Right renal pelvis (tissue), 4 donors: Measurements from ENCODE around the gene ZBTB14. TPM values are rescaled to one million over a fixed set of nuclear protein-coding genes. Genes with fewer than 3 reads are reported as not detected.
A peak's percentile ranks its signal among the peaks of the same experiment; 100 is the strongest.

ENCODE experiments used
- DNase-seq, 4 donors: peaks; one replicate each; pipeline ENCODE4 v3.0.0-alpha.2; 2013; ENCODE audit warnings: low read depth in 4 of 4, low spot score in 3 of 4, missing footprints in 1 of 4
- polyA plus RNA-seq, 4 donors: library from polyadenylated mRNA; unstranded; fragments of 120-200 nt; gene quantifications; one replicate each; pipeline ENCODE4 v1.2.1, GENCODE V29; 2013; ENCODE audit not compliant: insufficient read length in 4 of 4

The ZBTB14 gene
- 10 to 100 TPM; 20.3 to 28.0 (median 25.9) TPM for polyA plus RNA-seq

DNA sequence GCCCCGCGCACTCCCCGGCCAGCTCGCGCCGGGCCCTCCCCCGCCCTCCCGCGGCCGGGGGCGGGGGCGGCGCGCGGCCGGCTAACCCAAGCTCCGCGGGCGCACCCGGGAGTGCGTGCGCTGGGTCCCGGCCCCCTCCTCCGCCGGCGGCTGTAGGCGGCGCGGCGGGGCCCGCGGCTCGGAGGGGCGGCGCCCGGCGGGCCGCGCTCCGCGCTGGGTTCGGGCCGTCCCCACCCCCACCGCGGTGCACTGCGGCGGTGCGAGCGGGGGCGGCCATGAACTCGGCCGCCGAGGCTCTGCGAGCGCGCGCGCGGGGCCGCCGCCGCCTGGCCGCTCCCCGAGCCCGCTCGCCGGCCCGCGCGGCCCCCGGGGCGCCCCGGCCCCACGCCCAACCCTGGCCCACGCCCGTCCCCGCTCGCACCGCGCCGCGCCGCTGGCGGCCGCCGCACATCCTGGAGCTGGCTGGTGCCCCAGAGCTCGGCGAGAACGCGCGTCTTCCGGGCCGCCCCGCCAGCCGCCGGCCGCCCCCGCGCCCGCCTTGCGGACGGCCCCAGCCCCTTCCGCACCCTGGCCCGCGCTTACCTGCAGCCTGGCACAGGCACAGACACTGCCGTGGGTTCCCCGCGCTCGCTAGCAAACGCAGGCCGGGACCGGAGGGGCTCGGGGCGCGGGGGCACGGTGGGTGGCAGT, at the start of gene ZBTB14:
Gene ZBTB14 (minus strand): TSS at position 496 of the 690 bp plus-strand sequence. CDS start 2,480 bp downstream, outside the sequence.
- DNase-seq = peak in 3 of 4 donors; percentile 23 to 69 (median 59)

DNA sequence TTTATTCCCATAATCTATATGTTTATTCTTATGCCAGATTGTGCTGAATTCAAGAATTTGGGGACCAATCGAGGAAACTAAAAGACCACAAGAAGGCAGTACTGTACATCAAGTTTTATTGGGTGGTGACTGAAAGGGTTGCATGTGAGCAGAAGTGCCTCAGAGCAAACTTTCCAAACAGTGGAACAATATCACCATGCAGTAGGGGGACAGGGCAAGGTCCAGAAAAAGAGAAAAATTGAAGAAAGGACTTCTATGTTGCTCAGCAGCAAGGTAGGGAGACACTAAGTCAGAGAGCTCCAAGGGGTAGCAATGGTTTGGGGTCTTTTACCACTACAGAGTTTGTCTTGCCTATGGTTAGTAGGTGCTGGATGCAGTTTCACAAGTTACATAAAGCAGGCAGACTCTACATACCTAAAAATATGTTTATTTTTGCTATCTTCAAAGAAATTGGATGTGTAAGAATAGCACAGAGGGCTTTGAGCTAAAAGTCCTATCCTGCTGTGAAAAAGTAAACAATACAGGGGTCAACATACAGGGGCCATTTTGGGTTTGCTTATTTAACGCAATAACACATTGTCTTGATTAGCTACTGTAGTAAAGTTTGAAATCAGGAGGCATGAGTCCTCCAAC, 43.8 kb upstream of the ZBTB14 start:
- no peak for DNase-seq

GRCh38 chr18:5334456-5335075, 39.0 kb upstream of the ZBTB14 start:
- DNase-seq = no peak

GRCh38 chr18:5318061-5318700, 22.7 kb upstream of the ZBTB14 start:
- no peak for DNase-seq

- DNase-seq = no peak
Measured at GRCh38 chr18:5317186-5317585, 21.7 kb upstream of the ZBTB14 start.

DNA sequence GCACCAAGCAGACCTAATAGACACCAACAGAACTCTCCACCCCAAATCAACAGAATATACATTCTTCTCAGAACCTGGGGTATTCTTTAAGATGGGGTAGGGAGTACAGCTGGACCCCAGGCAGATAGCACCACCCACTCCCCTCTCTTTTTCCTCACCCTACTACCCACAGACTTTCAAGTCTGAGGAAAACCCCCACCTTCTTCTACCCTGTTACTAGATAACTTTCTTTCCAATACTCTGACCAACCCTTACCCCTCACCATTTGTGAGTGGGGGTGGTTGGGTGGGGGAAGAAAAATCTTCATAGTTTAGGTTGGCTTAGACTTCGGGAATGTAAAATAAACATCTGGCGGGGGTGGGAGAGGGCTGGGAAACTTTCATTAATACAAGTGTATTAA, 20.3 kb upstream of the ZBTB14 start:
- no peak for DNase-seq

DNA sequence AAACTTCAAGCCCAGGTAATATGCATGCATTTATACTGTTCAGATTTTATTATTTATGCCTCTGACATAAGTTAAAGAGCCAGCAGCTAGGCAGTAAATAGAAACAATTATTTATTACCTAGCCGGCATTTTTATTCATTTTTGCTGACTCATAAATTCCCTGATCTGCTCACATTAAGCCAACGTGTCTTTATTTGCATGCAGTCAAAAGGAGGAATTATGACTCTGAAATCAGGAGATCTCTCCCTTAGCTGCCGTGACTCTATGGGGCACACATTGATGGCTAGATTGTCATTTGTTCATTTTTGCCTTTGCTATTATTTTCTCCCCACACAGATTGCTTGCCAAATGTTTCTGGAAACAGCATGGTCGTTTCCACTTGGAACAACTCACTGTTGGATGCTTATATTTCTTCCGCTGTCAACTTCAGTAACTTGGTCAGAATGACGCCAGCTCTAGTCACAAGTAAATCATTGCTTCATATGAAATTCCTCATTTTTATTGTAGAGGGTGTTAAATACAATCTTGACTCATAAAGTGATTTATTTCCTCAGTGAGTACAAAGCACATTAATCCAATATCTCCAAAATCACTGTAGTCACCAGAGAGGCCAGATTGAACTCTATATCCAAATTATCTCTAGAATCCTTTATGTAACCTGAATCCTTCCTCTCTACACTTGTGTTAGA, 15.9 kb upstream of the ZBTB14 start:
- no peak for DNase-seq

DNA sequence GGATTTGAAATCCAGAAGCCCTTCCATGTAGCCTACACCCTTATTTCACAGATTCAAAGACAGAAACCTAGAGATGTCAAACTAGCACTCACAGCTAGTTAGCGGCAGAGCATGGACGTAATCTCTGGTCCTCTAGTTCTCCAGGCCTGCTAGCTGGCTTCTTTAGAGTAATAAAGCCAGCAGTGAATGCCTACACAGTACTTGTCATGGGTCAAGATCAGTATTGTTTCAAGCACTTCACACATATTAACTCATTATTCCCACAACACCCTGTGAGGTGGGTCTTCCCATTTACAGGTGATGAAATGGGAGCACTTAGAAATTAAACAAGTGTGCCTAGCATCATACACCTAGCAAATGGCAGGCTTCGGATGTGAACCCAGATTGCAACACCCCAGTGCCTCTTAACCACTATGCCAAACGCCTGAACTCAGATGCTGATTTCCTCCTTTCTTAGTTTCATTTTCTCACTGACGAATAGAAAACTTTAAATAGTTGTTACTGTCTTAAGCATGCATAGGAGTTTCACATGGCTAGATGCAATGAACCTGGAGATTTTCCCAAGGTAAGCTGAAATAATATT, 14.5 kb upstream of the ZBTB14 start:
- no peak for DNase-seq

- no peak for DNase-seq
Measured at GRCh38 chr18:5305835-5306234, 10.3 kb upstream of the ZBTB14 start.

DNA sequence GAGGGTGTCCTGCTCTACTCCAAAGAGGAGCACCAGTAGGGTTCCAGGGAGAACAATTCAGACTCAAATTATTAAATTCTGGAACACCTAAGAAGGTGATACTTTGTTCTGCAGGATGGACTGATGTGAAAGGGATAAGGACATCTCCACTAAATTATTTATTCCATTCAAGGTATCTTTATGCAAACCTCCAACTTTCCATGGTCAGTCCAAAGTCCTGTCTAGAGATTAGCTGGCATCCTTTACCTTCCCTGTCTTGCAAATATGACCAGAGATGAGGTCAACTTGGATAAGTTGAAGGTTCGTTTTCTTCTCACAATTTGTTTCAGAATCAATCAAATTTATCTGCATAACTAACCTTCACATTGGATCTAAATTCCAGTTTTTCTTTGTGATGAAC, 8.7 kb upstream of the ZBTB14 start:
- no peak for DNase-seq

DNA sequence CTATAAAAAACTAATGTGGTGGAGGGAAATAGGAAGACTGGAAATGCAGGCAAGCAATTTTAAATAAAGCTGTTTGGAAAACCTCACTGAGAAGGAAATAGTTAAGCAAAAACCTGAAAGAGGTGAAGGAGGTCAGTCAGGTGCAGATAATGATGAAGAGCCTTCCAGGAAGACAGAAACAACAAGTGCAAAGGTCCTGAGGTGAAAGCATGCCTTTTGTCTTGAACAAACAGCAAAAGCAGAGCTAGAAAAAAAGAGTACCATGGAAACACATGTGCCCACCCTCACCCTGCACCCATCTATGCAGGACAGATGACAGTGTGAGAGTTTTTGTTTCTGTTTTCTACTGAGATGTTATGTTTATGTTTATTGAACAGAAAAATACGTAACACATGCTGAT, 8.1 kb upstream of the ZBTB14 start:
- DNase-seq = no peak

DNA sequence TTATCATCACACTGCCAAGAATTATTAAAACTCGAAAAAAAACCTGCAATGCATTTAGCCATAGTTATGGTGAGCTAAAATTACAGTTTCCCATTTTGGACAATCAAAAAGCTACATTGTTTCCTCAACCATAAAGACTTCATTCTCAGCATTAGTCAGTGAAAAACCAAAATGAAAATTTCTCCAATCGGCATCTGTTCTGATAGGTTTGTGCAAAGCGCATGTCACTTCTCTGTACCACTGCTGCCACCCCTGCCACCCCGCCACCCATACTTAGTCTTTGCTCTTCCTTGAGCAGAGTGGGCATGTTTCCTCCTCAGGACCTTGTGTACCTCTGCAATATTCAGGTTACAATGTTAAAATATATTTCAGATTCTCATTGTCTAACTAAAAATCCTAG, 7.1 kb upstream of the ZBTB14 start:
- no peak for DNase-seq

- DNase-seq = no peak
Measured at GRCh38 chr18:5300476-5301010, 5.0 kb upstream of the ZBTB14 start.

GRCh38 chr18:5298156-5298852, 2.8 kb upstream of the ZBTB14 start:
- no peak for DNase-seq

DNA sequence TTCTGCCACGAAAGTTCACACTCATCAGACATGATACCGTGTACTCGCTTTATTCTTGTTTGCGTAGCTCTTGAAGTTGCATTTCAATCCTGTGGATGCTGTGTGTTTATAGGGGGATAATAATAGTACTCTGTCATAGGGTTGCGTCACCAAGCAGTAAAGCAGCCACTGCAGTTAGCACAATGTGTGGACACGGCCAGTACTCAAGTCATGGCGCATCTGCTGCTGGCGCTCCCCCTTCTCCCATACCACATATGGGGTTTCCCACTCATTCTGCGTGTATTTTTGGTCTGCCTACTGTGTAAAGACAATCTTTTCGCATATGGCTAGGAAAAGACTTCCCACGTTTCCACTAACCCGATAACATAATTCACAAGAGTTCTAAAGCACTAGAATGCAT, 2.1 kb upstream of the ZBTB14 start:
- DNase-seq = no peak

DNA sequence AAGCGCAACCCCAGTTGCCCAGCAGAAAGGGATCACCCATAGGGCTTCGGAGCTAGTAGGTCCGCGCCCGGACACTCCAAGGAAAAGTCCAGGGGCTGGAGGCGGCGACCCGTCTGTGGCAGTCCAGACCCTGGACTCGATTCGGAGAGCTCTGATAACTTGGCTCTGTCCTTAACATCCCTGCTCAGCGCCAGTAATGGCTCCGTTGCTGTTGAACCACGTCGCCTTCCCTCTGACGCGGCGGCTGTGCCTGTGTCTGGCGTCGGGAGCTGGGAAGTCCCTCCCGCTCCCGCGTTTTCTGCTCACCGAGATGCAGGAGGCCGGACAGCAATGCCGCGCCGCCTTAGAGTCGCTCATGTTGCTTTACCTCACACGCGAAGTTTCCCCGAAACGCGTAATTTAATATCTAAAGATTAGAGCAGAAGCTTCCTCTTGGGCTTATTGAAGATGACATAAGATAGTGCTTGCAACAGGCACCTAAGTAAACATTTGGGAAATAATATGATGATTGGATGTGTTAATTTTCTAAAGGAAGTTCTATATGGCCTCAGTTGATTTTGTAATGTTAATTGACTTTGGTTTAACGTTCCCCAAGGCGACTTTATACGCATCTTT, 1.3 kb upstream of the ZBTB14 start:
- DNase-seq = peak; percentile 67 to 74 (median 68)

- peak; percentile 89 to 96 (median 94) for DNase-seq
Measured at GRCh38 chr18:5295981-5296705, 617 bp upstream of the ZBTB14 start.

- DNase-seq = peak in 3 of 4 donors; percentile 26 to 63 (median 54)
Measured at GRCh38 chr18:5294457-5295230, 882 bp downstream of the ZBTB14 start.
